ENCODE measurements around the gene GPSM3. TPM values are rescaled to one million over a fixed set of nuclear protein-coding genes. Genes with fewer than 3 reads are reported as not detected.

The GPSM3 gene
- total RNA-seq, 4 donors from 2014 or later, result 2.3 to 9.7 (median 3.5) TPM; not detected in 1

- Histone ChIP-seq H3K4me1 (peaks cover 9 to 14% of the 10 kb centered on the region in 2 donors), H3K27ac (peak within 1 kb of the TSS; percentile 96 to 98), H3K4me3 (peak within 1 kb of the TSS; percentile 84 to 99), H3K36me3 (no peaks in the 10 kb centered on the region), H3K27me3 (no peaks in the 10 kb centered on the region), H3K9me3 (no peaks in the 10 kb centered on the region)
- intact Hi-C loops (cut with DNase I; ENCODE audit: low total_unique reads), result loop anchor here (10.0 kb wide), 1 partner anchor 51 kb away; the partner anchor contains the start of gene ATF6B
- peak; percentile 99 for DNase-seq
- TF ChIP-seq CTCF (IDR thresholded peaks at IDR 0.05), result peak in 1 of 4 experiments; percentile 11
- TF ChIP-seq POLR2A (IDR thresholded peaks at IDR 0.05), result peak; percentile 80 to 83
Measured at GRCh38 chr6:32175711-32176475, 16.6 kb downstream of the GPSM3 start, which contains the start of gene AGPAT1. Gene AGPAT1 (minus strand): TSS chr6:32176084. CDS start chr6:32171496, 4,588 bp downstream.

- Histone ChIP-seq H3K27ac (peak overlapping the region; percentile 96 to 98), H3K36me3 (no peaks in the 10 kb centered on the region), H3K4me3 (peak overlapping the region; percentile 84 to 99), H3K4me1 (peaks cover 9 to 14% of the 10 kb centered on the region in 2 donors), H3K9me3 (no peaks in the 10 kb centered on the region), H3K27me3 (no peaks in the 10 kb centered on the region)
- intact Hi-C loops (cut with DNase I; ENCODE audit: low total_unique reads), result loop anchor here (10.0 kb wide), 1 partner anchor 51 kb away; the partner anchor contains the start of gene ATF6B
- DNase-seq, result no peak
- TF ChIP-seq POLR2A (IDR thresholded peaks at IDR 0.05) (no peak), CTCF (IDR thresholded peaks at IDR 0.05) (no peak)
Measured at GRCh38 chr6:32175322-32175710, 17.1 kb downstream of the GPSM3 start.

- no peaks in the 10 kb centered on the region for H3K9me3 ChIP-seq
- TF ChIP-seq POLR2A (IDR thresholded peaks at IDR 0.05) (no peak), CTCF (IDR thresholded peaks at IDR 0.05) (no peak)
- peaks cover 5 to 6% of the 10 kb centered on the region in 2 donors for H3K4me1 ChIP-seq
- no peak overlapping the region for H3K27ac ChIP-seq
- no peak for DNase-seq
- H3K4me3 ChIP-seq, result no peak overlapping the region
- no peaks in the 10 kb centered on the region for H3K36me3 ChIP-seq
- no peaks in the 10 kb centered on the region for H3K27me3 ChIP-seq
- intact Hi-C loops (cut with DNase I; ENCODE audit: low total_unique reads), result loop anchor here (10.0 kb wide), 1 partner anchor 50 kb away; the partner anchor contains the start of gene ATF6B
Measured at GRCh38 chr6:32174416-32174815, 18.0 kb downstream of the GPSM3 start.

- H3K27me3 ChIP-seq, result no peaks in the 10 kb centered on the region
- no peak for DNase-seq
- no peaks in the 10 kb centered on the region for H3K36me3 ChIP-seq
- no peaks in the 10 kb centered on the region for H3K4me1 ChIP-seq
- no peak overlapping the region for H3K27ac ChIP-seq
- TF ChIP-seq POLR2A (IDR thresholded peaks at IDR 0.05) (no peak), CTCF (IDR thresholded peaks at IDR 0.05) (no peak)
- no peaks in the 10 kb centered on the region for H3K9me3 ChIP-seq
- intact Hi-C loops (cut with DNase I; ENCODE audit: low total_unique reads), result loop anchor here (10.0 kb wide), 1 partner anchor 48 kb away; the partner anchor contains the start of gene ATF6B
- H3K4me3 ChIP-seq, result no peak overlapping the region
Measured at GRCh38 chr6:32173051-32173727, 19.3 kb downstream of the GPSM3 start.

All from uterus (tissue), 4 donors.